Measurements from ENCODE around the gene GOSR2. TPM values are rescaled to one million over a fixed set of nuclear protein-coding genes. Genes with fewer than 3 reads are reported as not detected.

The GOSR2 gene
- polyA plus RNA-seq, 1 donor from 2014 or later: 41.4 TPM

DNA sequence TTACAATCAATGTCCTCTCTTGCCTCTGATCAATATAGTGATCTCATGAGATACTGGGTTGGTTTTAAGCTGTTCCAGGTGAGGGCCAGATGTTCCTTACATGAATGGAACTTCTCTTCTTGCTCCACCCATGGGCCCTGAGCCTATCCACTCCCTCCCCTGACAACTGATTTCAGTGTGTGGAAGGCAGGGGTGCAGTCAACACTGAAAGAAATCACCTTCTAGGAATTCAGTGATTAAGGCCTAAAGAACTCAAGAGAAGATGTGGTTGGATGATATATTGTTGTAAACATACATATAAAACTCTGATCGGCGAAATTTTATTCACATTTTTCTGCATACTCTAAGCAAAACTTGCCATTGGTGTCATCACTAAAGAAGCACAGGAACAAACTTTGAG, 6.7 kb upstream of the GOSR2 start:
- Histone ChIP-seq H3K9me3 (ENCODE audit: low read length) (no peaks in the 10 kb centered on the region), H3K9ac (ENCODE audit: low read length) (no peak overlapping the region), H3K79me2 (replicated peaks; ENCODE audit: insufficient read depth, low read length) (no peaks in the 10 kb centered on the region), H3K27ac (ENCODE audit: low read length) (no peak overlapping the region), H3K4me3 (ENCODE audit: low read length) (no peak overlapping the region), H3K36me3 (ENCODE audit: insufficient read depth, low read length) (no peaks in the 10 kb centered on the region), H4K20me1 (ENCODE audit: insufficient read depth) (no peaks in the 10 kb centered on the region), H3K4me2 (ENCODE audit: low read length) (no peak overlapping the region), H3F3A (ENCODE audit: insufficient read depth, low read length, poor library complexity, severe bottlenecking) (no peaks in the 10 kb centered on the region), H2AFZ (ENCODE audit: low read depth, low read length) (no peak overlapping the region), H3K9me2 (ENCODE audit: insufficient read depth, low read length) (no peaks in the 10 kb centered on the region), H3K27me3 (ENCODE audit: insufficient read depth, low read depth, low read length) (no peaks in the 10 kb centered on the region)
- TF ChIP-seq RAD21 (conservative IDR thresholded peaks at IDR 0.05): no peak
- TF ChIP-seq, protein P1, sequence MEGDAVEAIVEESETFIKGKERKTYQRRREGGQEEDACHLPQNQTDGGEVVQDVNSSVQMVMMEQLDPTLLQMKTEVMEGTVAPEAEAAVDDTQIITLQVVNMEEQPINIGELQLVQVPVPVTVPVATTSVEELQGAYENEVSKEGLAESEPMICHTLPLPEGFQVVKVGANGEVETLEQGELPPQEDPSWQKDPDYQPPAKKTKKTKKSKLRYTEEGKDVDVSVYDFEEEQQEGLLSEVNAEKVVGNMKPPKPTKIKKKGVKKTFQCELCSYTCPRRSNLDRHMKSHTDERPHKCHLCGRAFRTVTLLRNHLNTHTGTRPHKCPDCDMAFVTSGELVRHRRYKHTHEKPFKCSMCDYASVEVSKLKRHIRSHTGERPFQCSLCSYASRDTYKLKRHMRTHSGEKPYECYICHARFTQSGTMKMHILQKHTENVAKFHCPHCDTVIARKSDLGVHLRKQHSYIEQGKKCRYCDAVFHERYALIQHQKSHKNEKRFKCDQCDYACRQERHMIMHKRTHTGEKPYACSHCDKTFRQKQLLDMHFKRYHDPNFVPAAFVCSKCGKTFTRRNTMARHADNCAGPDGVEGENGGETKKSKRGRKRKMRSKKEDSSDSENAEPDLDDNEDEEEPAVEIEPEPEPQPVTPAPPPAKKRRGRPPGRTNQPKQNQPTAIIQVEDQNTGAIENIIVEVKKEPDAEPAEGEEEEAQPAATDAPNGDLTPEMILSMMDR (IDR thresholded peaks at IDR 0.05; ENCODE audit: poor library complexity, severe bottlenecking): no peak
- no peak for TF ChIP-seq SMC3 (conservative IDR thresholded peaks at IDR 0.05; ENCODE audit: poor library complexity)
- no peak for TF ChIP-seq TAF1 (IDR thresholded peaks at IDR 0.05; ENCODE audit: low read depth)
- TF ChIP-seq MXI1 (conservative IDR thresholded peaks at IDR 0.05; ENCODE audit: poor library complexity, severe bottlenecking): no peak
- TF ChIP-seq POLR2AphosphoS5 (IDR thresholded peaks at IDR 0.05): no peak
- TF ChIP-seq EP300 (conservative IDR thresholded peaks at IDR 0.05; ENCODE audit: poor library complexity, severe bottlenecking): no peak
- no peak for TF ChIP-seq EZH2 (IDR thresholded peaks at IDR 0.05; ENCODE audit: borderline replicate concordance, insufficient read depth, low read length, poor library complexity, severe bottlenecking)
- TF ChIP-seq, protein P2, sequence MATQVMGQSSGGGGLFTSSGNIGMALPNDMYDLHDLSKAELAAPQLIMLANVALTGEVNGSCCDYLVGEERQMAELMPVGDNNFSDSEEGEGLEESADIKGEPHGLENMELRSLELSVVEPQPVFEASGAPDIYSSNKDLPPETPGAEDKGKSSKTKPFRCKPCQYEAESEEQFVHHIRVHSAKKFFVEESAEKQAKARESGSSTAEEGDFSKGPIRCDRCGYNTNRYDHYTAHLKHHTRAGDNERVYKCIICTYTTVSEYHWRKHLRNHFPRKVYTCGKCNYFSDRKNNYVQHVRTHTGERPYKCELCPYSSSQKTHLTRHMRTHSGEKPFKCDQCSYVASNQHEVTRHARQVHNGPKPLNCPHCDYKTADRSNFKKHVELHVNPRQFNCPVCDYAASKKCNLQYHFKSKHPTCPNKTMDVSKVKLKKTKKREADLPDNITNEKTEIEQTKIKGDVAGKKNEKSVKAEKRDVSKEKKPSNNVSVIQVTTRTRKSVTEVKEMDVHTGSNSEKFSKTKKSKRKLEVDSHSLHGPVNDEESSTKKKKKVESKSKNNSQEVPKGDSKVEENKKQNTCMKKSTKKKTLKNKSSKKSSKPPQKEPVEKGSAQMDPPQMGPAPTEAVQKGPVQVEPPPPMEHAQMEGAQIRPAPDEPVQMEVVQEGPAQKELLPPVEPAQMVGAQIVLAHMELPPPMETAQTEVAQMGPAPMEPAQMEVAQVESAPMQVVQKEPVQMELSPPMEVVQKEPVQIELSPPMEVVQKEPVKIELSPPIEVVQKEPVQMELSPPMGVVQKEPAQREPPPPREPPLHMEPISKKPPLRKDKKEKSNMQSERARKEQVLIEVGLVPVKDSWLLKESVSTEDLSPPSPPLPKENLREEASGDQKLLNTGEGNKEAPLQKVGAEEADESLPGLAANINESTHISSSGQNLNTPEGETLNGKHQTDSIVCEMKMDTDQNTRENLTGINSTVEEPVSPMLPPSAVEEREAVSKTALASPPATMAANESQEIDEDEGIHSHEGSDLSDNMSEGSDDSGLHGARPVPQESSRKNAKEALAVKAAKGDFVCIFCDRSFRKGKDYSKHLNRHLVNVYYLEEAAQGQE (IDR thresholded peaks at IDR 0.05; ENCODE audit: borderline replicate concordance): no peak

DNA sequence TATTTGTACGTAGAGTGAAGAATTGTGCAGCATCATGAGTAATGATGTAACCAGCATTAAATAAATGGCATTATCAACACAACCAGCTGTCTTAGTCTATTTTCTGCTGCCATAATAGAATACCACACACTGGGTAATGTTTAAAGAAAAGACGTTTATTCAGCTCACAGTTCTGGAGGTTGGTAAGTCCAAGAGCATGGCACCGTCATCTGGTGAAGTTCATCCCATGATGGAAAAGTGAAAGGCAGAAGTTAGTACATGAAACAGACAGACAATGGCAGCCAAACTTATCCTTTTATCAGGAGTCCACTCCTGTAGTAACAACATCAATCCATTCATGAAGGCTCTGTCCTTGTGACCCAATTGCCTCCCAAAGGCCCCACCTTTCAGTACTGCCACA, 6.3 kb upstream of the GOSR2 start:
- TF ChIP-seq, protein P2 (IDR thresholded peaks at IDR 0.05; ENCODE audit: borderline replicate concordance): no peak
- TF ChIP-seq EP300 (conservative IDR thresholded peaks at IDR 0.05; ENCODE audit: poor library complexity, severe bottlenecking) (no peak), EZH2 (IDR thresholded peaks at IDR 0.05; ENCODE audit: borderline replicate concordance, insufficient read depth, low read length, poor library complexity, severe bottlenecking) (no peak)
- H3K4me2 ChIP-seq (ENCODE audit: low read length): no peak overlapping the region
- no peaks in the 10 kb centered on the region for H3K79me2 ChIP-seq (replicated peaks; ENCODE audit: insufficient read depth, low read length)
- no peak overlapping the region for H3K4me3 ChIP-seq (ENCODE audit: low read length)
- no peaks in the 10 kb centered on the region for H3F3A ChIP-seq (ENCODE audit: insufficient read depth, low read length, poor library complexity, severe bottlenecking)
- H3K27me3 ChIP-seq (ENCODE audit: insufficient read depth, low read depth, low read length): no peaks in the 10 kb centered on the region
- H3K9ac ChIP-seq (ENCODE audit: low read length): no peak overlapping the region
- no peaks in the 10 kb centered on the region for H3K9me2 ChIP-seq (ENCODE audit: insufficient read depth, low read length)
- H3K27ac ChIP-seq (ENCODE audit: low read length): no peak overlapping the region
- no peaks in the 10 kb centered on the region for H4K20me1 ChIP-seq (ENCODE audit: insufficient read depth)
- no peak overlapping the region for H2AFZ ChIP-seq (ENCODE audit: low read depth, low read length)
- no peaks in the 10 kb centered on the region for H3K36me3 ChIP-seq (ENCODE audit: insufficient read depth, low read length)
- H3K9me3 ChIP-seq (ENCODE audit: low read length): no peaks in the 10 kb centered on the region

Data from neural cell (in vitro differentiated cells).